ENCODE data around the gene PAK4. TPM values are rescaled to one million over a fixed set of nuclear protein-coding genes. Genes with fewer than 3 reads are reported as not detected.

PAK4 gene
- total RNA-seq, 1 experiment from 2014 or later = 90.1 TPM

GRCh38 chr19:39224910-39225309 is 99.3 kb downstream of the PAK4 start:
- ChIA-PET RAD21 (ENCODE audit: low non-redundant PET in 1 of 2, low total read pairs in 2 of 2, uncharacterized antibody in 2 of 2, unreplicated experiment in 2 of 2) (no interaction called here), POLR2A (no interaction called here), CTCF (no interaction called here)
- no peak overlapping the region for H3K4me2 ChIP-seq (ENCODE audit: low read length)
- H3K4me3 ChIP-seq (replicated peaks in 1 of 2; ENCODE audit: low read depth in 1 of 2, low read length in 2 of 2) = no peak overlapping the region
- peaks cover 7% of the 10 kb centered on the region; the same call in 1 of the 2 replicates for H3K27me3 ChIP-seq (ENCODE audit: insufficient read depth, low read length)
- H3K36me3 ChIP-seq (ENCODE audit: control insufficient read depth in 1 of 2, insufficient read depth in 2 of 2, low read length in 2 of 2) = no peaks in the 10 kb centered on the region
- no peak overlapping the region for H3K9ac ChIP-seq (ENCODE audit: low read length)
- ATAC-seq (no peak), DNase-seq (ENCODE audit: low read depth, low spot score) (no peak)
- no peaks in the 10 kb centered on the region for H3K79me2 ChIP-seq (ENCODE audit: insufficient read depth, low read length)
- TF ChIP-seq CBX3 (IDR thresholded peaks at IDR 0.05; ENCODE audit: low read depth) (no peak), ATF3 (IDR thresholded peaks at IDR 0.05) (no peak), RAD21 (IDR thresholded peaks at IDR 0.05; ENCODE audit: low read depth) (0 out of 2 replicates have a peak, but pooled peaks have one; percentile 25), JUND (IDR thresholded peaks at IDR 0.05) (no peak), ZFX (IDR thresholded peaks at IDR 0.05) (no peak)
- no peak overlapping the region for H3K27ac ChIP-seq (ENCODE audit: low read depth, low read length)
- no peaks in the 10 kb centered on the region for H3K9me3 ChIP-seq (ENCODE audit: control insufficient read depth in 1 of 2, insufficient read depth in 1 of 2, low read depth in 1 of 2, low read length in 2 of 2)
- no peaks in the 10 kb centered on the region for H3K9me2 ChIP-seq (ENCODE audit: insufficient read depth)
- BruUV-seq (replicated peaks) = no TSS peak
- H4K20me1 ChIP-seq (ENCODE audit: insufficient read depth) = no peaks in the 10 kb centered on the region
- intact Hi-C loops (cut with micrococcal nuclease) = no loop called here
- H2AFZ ChIP-seq (ENCODE audit: low read depth, low read length, poor library complexity, severe bottlenecking) = no peak overlapping the region
- H3K4me1 ChIP-seq (ENCODE audit: control insufficient read depth in 1 of 2, insufficient read depth in 2 of 2, low read length in 2 of 2) = no peaks in the 10 kb centered on the region

Other genes with a start within 250 kb of the PAK4 start
- 28.6 TPM for gene RINL, start 247.5 kb upstream of the PAK4 start, total RNA-seq (2021; ENCODE audit: unreplicated experiment)
- gene SIRT2, start 226.2 kb upstream of the PAK4 start, total RNA-seq (2021; ENCODE audit: unreplicated experiment) = 15.4 TPM
- gene NFKBIB, start 225.8 kb upstream of the PAK4 start, total RNA-seq (2021; ENCODE audit: unreplicated experiment) = 51.2 TPM
- gene CCER2, start 213.6 kb upstream of the PAK4 start, total RNA-seq (2021; ENCODE audit: unreplicated experiment) = 1.2 TPM
- 58.2 TPM for gene SARS2, start 195.0 kb upstream of the PAK4 start, total RNA-seq (2021; ENCODE audit: unreplicated experiment)
- gene MRPS12, start 194.8 kb upstream of the PAK4 start, total RNA-seq (2021; ENCODE audit: unreplicated experiment) = 97.7 TPM
- 18.5 TPM for gene FBXO17, start 150.0 kb upstream of the PAK4 start, total RNA-seq (2021; ENCODE audit: unreplicated experiment)
- gene FBXO27, start 93.2 kb upstream of the PAK4 start, total RNA-seq (2021; ENCODE audit: unreplicated experiment) = 16.4 TPM
- gene ACP7, start 41.4 kb upstream of the PAK4 start, total RNA-seq (2021; ENCODE audit: unreplicated experiment) = 4.7 TPM
- 0.12 TPM for gene NCCRP1, start 71.2 kb downstream of the PAK4 start, total RNA-seq (2021; ENCODE audit: unreplicated experiment)
- not detected for gene SYCN, start 78.5 kb downstream of the PAK4 start, total RNA-seq (2021; ENCODE audit: unreplicated experiment)
- not detected for gene IFNL3, start 119.2 kb downstream of the PAK4 start, total RNA-seq (2021; ENCODE audit: unreplicated experiment)
- not detected for gene IFNL4, start 123.1 kb downstream of the PAK4 start, total RNA-seq (2021; ENCODE audit: unreplicated experiment)
- gene IFNL2, start 142.6 kb downstream of the PAK4 start, total RNA-seq (2021; ENCODE audit: unreplicated experiment) = not detected
- not detected for gene IFNL1, start 170.6 kb downstream of the PAK4 start, total RNA-seq (2021; ENCODE audit: unreplicated experiment)
- gene LRFN1, start 195.1 kb downstream of the PAK4 start, total RNA-seq (2021; ENCODE audit: unreplicated experiment) = 13.8 TPM
- 0.61 TPM for gene GMFG, start 210.3 kb downstream of the PAK4 start, total RNA-seq (2021; ENCODE audit: unreplicated experiment)
- gene SAMD4B, start 216.6 kb downstream of the PAK4 start, total RNA-seq (2021; ENCODE audit: unreplicated experiment) = 127 TPM